Neutrophil (primary cell): ENCODE data around the gene CWF19L2.

Experiments used
- H3K27ac ChIP-seq: fragments of 200-600 bp; sonication (generic); 2 replicates; pipeline ENCODE4 v1.5.1; 2016; ENCODE audit warnings: mild to moderate bottlenecking, moderate library complexity
- H3K27me3 ChIP-seq: fragments of 200-600 bp; sonication (generic); 2 replicates; pipeline ENCODE4 v1.6.0; 2016; ENCODE audit warnings: mild to moderate bottlenecking
- H3K36me3 ChIP-seq: fragments of 200-600 bp; sonication (generic); 2 replicates; pipeline ENCODE4 v1.5.1; 2017
- H3K4me1 ChIP-seq, 2 experiments: fragments of 200-600 bp in 1 of 2; sonication (generic) in 1 of 2; 1 replicate in 1 of 2; 2 replicates in 1 of 2; pipeline versions ENCODE4 v1.5.1 to v1.6.1; 2013 to 2016; ENCODE audit warnings: low read depth in 1 of 2, low read length in 1 of 2, mild to moderate bottlenecking in 1 of 2, moderate library complexity in 1 of 2; ENCODE audit not compliant: control insufficient read depth in 1 of 2, insufficient read depth in 1 of 2
- H3K4me3 ChIP-seq, 2 experiments: fragments of 200-600 bp in 1 of 2; sonication (generic) in 1 of 2; 1 replicate in 1 of 2; 2 replicates in 1 of 2; pipeline ENCODE4 v1.5.1; 2013 to 2016; ENCODE audit warnings: low read depth in 1 of 2, low read length in 1 of 2, mild to moderate bottlenecking in 1 of 2, moderate library complexity in 1 of 2
- H3K9me3 ChIP-seq: fragments of 200-600 bp; sonication (generic); 2 replicates; pipeline ENCODE4 v1.5.1; 2016
- CTCF ChIP-seq: fragments of 200-600 bp; sonication (generic); IDR thresholded peaks from 2 replicates; pipeline ENCODE4 v1.5.1; 2016; ENCODE audit warnings: antibody characterized with exemption

The CWF19L2 gene

GRCh38 chr11:107331728-107332127 is 125.9 kb downstream of the CWF19L2 start:
- Histone ChIP-seq H3K4me3 (no peak overlapping the region), H3K4me1 (no peaks in the 10 kb centered on the region), H3K27me3 (no peaks in the 10 kb centered on the region), H3K27ac (no peak overlapping the region), H3K36me3 (peaks cover 4% of the 10 kb centered on the region), H3K9me3 (no peaks in the 10 kb centered on the region)
- no peak for TF ChIP-seq CTCF

- TF ChIP-seq CTCF, result no peak
- H3K27me3 ChIP-seq, result no peaks in the 10 kb centered on the region
- H3K27ac ChIP-seq, result no peak overlapping the region
- H3K4me3 ChIP-seq, result no peak overlapping the region
- H3K4me1 ChIP-seq, result no peaks in the 10 kb centered on the region
- no peaks in the 10 kb centered on the region for H3K9me3 ChIP-seq
- H3K36me3 ChIP-seq, result peaks cover 9% of the 10 kb centered on the region
These were observed 128.5 kb downstream of the CWF19L2 start for GRCh38 chr11:107329164-107329563.

GRCh38 chr11:107316426-107316825 is 141.2 kb downstream of the CWF19L2 start:
- Histone ChIP-seq H3K27me3 (no peaks in the 10 kb centered on the region), H3K36me3 (no peaks in the 10 kb centered on the region), H3K4me3 (no peak overlapping the region), H3K9me3 (no peaks in the 10 kb centered on the region), H3K27ac (no peak overlapping the region), H3K4me1 (no peaks in the 10 kb centered on the region)
- TF ChIP-seq CTCF, result no peak

DNA sequence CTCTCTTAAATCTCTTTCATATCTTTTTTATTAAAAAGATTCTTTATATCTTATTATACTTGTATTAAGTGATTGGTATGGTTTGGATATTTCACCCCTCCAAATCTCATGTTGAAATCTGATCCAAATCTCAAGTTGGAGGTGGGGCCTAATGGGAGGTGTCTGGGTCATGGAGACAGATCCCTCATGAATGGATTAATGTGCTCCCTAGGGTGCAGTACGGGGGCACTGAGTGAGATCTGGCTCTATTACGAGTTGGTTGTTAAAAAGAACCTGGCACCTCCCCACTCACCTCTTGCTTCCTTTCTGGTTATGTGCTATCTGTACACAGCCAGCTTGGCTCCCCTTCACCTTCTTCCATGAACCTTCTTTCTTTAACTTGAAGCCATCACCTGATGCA is 149.6 kb downstream of the CWF19L2 start:
- no peaks in the 10 kb centered on the region for H3K4me1 ChIP-seq
- no peaks in the 10 kb centered on the region for H3K9me3 ChIP-seq
- no peak for TF ChIP-seq CTCF
- H3K4me3 ChIP-seq, result no peak overlapping the region
- no peaks in the 10 kb centered on the region for H3K27me3 ChIP-seq
- no peak overlapping the region for H3K27ac ChIP-seq
- H3K36me3 ChIP-seq, result no peaks in the 10 kb centered on the region

GRCh38 chr11:107301878-107302277 is 155.7 kb downstream of the CWF19L2 start:
- H3K27ac ChIP-seq, result no peak overlapping the region
- no peaks in the 10 kb centered on the region for H3K4me1 ChIP-seq
- no peak for TF ChIP-seq CTCF
- H3K27me3 ChIP-seq, result no peaks in the 10 kb centered on the region
- no peaks in the 10 kb centered on the region for H3K36me3 ChIP-seq
- no peaks in the 10 kb centered on the region for H3K9me3 ChIP-seq
- no peak overlapping the region for H3K4me3 ChIP-seq
